ENCODE data around the gene MTMR3. TPM values are rescaled to one million over a fixed set of nuclear protein-coding genes. Genes with fewer than 3 reads are reported as not detected.
"Not testable (repeated sequence)": the region's sequence is repeated elsewhere in the genome, so short reads cannot be mapped to it uniquely, and the experiment has no call there.

Gene MTMR3
- total RNA-seq, 1 donor from 2014 or later = 26.1 TPM

DNA sequence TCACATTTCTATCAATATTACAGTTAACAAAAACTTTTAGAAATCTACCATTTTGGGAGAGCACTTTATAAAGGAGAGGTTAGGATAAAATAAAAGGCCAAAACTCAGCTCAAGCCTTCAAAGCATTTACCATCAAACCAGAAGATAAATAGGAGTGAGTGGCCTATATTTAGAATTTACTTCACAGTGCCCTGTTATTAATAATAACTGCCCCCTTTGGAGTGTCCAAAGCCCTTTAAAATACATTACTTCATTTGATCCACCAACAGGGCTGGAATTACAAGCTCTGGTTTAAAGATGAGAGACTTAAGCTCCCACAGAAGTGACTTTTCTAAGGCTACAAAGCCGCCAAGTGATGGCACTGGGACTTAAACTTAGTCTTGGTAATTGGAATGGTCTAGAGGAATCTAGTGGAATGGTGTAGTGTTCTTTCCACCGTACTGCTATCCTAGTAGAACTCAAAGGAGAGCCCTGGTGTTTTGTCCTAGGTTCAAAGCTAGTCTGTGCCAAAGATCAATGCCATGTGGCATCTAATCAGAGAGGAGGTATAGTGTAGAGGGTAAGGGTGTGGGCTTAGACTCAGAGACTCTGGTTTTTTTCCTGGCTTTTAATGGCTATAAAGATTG, 21.2 kb upstream of the MTMR3 start:
- no peaks in the 10 kb centered on the region for H3K27me3 ChIP-seq
- no peak for DNase-seq (ENCODE audit: low spot score in 2 of 2)
- no peaks in the 10 kb centered on the region for H3K4me1 ChIP-seq
- TF ChIP-seq, protein P1, sequence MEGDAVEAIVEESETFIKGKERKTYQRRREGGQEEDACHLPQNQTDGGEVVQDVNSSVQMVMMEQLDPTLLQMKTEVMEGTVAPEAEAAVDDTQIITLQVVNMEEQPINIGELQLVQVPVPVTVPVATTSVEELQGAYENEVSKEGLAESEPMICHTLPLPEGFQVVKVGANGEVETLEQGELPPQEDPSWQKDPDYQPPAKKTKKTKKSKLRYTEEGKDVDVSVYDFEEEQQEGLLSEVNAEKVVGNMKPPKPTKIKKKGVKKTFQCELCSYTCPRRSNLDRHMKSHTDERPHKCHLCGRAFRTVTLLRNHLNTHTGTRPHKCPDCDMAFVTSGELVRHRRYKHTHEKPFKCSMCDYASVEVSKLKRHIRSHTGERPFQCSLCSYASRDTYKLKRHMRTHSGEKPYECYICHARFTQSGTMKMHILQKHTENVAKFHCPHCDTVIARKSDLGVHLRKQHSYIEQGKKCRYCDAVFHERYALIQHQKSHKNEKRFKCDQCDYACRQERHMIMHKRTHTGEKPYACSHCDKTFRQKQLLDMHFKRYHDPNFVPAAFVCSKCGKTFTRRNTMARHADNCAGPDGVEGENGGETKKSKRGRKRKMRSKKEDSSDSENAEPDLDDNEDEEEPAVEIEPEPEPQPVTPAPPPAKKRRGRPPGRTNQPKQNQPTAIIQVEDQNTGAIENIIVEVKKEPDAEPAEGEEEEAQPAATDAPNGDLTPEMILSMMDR (IDR thresholded peaks at IDR 0.05) = no peak
- H3K9me3 ChIP-seq = no peaks in the 10 kb centered on the region
- intact Hi-C loops (cut with DNase I) = no loop called here
- no peaks in the 10 kb centered on the region for H3K36me3 ChIP-seq
- no peak overlapping the region for H3K4me3 ChIP-seq
- H3K27ac ChIP-seq = no peak overlapping the region

DNA sequence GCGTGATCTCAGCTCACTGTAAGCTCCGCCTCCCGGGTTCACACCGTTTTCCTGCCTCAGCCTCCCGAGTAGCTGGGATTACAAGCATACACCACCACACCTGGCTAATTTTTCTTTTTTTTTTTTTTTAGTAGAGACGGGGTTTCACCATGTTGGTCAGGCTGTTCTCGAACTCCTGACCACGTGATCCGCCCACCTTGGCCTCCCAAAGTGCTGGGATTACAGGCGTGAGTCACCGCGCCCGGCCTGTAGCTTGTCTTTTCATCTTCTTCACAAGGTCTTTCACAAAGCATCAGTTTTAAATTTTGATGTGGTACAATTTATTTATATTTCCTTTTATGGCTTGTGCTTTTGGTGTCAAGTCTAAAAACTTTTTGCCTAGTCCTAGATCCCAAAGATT, 17.4 kb upstream of the MTMR3 start:
- H3K27ac ChIP-seq; intact Hi-C loops (cut with DNase I); H3K27me3 ChIP-seq; H3K9me3 ChIP-seq; H3K4me1 ChIP-seq; H3K4me3 ChIP-seq; H3K36me3 ChIP-seq; DNase-seq (ENCODE audit: low spot score in 2 of 2): not testable (repeated sequence)

DNA sequence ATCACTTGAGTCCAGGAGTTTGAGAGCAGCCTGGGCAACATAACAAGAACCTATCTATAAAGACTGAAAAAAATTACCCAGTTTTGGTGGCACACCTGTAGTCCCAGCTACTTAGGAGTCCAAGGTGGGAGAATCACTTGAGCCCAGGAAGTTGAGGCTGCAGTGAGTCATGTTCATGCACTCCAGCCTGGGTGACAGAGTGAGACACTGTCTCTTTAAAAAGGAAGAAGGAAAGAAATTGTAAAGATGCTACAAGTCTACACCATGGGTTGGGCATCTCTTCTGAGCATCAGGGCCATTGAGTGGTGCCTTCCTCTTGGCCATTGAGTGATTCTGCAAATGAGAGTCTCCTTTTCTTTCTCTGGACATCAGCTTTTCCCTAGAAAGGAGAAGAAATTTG, 15.7 kb upstream of the MTMR3 start:
- H3K27ac ChIP-seq = no peak overlapping the region
- H3K36me3 ChIP-seq = no peaks in the 10 kb centered on the region
- DNase-seq (ENCODE audit: low spot score in 2 of 2) = no peak
- H3K27me3 ChIP-seq = no peaks in the 10 kb centered on the region
- TF ChIP-seq, protein P1 (IDR thresholded peaks at IDR 0.05) = no peak
- H3K4me3 ChIP-seq = no peak overlapping the region
- intact Hi-C loops (cut with DNase I) = no loop called here
- no peaks in the 10 kb centered on the region for H3K9me3 ChIP-seq
- no peaks in the 10 kb centered on the region for H3K4me1 ChIP-seq

DNA sequence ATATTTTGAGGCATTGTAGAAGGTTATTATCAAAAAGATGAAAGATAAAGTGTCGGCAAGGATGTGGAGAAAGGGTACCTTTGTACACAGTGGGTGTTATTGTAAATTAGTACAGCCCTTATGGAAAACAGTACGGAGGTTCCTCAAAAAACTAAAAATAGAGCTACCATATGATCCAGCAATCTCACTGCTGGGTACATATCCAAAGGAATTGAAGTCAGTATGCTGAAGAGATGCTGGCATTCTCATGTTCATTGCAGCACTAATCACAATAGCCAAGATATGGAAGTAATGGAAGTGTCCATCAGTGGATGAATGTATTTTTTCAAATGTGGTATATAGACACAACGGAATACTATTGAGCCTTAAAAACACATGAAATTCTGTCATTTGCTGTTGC, 15.1 kb upstream of the MTMR3 start:
- H3K27ac ChIP-seq = no peak overlapping the region
- intact Hi-C loops (cut with DNase I) = no loop called here
- H3K4me1 ChIP-seq = no peaks in the 10 kb centered on the region
- H3K4me3 ChIP-seq = no peak overlapping the region
- no peak for DNase-seq (ENCODE audit: low spot score in 2 of 2)
- TF ChIP-seq, protein P1 (IDR thresholded peaks at IDR 0.05) = no peak
- H3K36me3 ChIP-seq = no peaks in the 10 kb centered on the region
- H3K9me3 ChIP-seq = no peaks in the 10 kb centered on the region
- no peaks in the 10 kb centered on the region for H3K27me3 ChIP-seq

DNA sequence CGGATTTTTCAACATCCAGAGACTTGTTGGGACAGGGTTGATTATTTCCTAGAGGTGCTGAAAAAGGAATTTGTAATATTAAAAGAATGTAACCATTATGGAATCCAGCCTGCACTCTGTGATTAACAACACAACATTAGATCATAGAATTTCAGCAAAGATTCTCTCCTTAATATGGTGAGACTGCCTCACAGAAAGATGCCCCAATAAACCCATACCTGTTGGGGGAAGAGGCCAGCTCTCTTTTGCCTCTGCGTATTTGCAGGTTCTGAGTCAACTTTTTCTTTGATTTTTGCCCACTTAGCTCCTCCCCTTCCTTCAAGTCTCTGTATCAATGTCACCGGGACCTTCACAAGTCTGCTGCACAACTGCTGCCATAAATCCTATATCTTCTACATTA, 12.4 kb upstream of the MTMR3 start:
- Histone ChIP-seq H3K36me3 (no peaks in the 10 kb centered on the region), H3K9me3 (no peaks in the 10 kb centered on the region), H3K27ac (no peak overlapping the region), H3K27me3 (no peaks in the 10 kb centered on the region), H3K4me3 (no peak overlapping the region), H3K4me1 (no peaks in the 10 kb centered on the region)
- DNase-seq (ENCODE audit: low spot score in 2 of 2) = no peak
- TF ChIP-seq, protein P1 (IDR thresholded peaks at IDR 0.05) = no peak
- intact Hi-C loops (cut with DNase I) = no loop called here

DNA sequence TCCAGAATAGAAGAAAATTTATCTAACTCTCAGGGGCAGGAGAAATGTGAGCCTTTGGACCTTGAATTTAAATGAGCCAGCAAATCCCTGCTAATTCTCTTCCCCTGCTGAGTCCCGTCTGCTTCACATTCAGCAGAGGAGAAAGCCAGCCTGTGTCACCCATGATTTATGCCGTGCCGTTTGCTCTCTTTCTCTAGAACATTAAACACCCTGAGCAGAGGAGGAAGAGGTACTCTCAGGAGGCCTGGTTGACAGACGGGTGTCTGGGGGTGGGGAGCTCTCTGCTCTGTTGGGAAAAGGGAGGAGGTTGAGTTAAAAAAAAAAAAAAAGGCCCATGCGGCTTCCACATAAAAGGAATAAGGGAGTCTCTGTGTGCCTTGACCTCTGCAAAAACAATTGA, 11.3 kb upstream of the MTMR3 start:
- H3K27ac ChIP-seq = no peak overlapping the region
- TF ChIP-seq, protein P1 (IDR thresholded peaks at IDR 0.05) = no peak
- H3K27me3 ChIP-seq = no peaks in the 10 kb centered on the region
- H3K36me3 ChIP-seq = no peaks in the 10 kb centered on the region
- intact Hi-C loops (cut with DNase I) = no loop called here
- H3K4me1 ChIP-seq = no peaks in the 10 kb centered on the region
- no peaks in the 10 kb centered on the region for H3K9me3 ChIP-seq
- no peak overlapping the region for H3K4me3 ChIP-seq
- DNase-seq (ENCODE audit: low spot score in 2 of 2) = no peak

All from ascending aorta (tissue), 2 donors.